Endothelial cell of umbilical vein (primary cell): ENCODE measurements around the gene NEU3. TPM values are rescaled to one million over a fixed set of nuclear protein-coding genes. Genes with fewer than 3 reads are reported as not detected.
"Not testable (repeated sequence)": the region's sequence is repeated elsewhere in the genome, so short reads cannot be mapped to it uniquely, and the experiment has no call there.

Source experiments
- BruUV-seq: library from RNA; stranded (reverse); fragments of 400-500 nt; replicated peaks from 2 replicates; lab custom pipeline; 2021; lab: Mats Ljungman, UMichigan
- CTCF ChIA-PET: fragments of 300-600, 350-600 bp; sonication (Branson Sonifier 250); formaldehyde crosslinking; loops from one replicate; lab custom pipeline; 2021; ENCODE audit warnings: antibody characterized with exemption, inconsistent platforms; lab: Charles Lee
- POLR2A ChIA-PET: fragments of 300-600, 350-600 bp; sonication (Branson Sonifier 250); formaldehyde crosslinking; loops from one replicate; lab custom pipeline; 2021; ENCODE audit warnings: antibody characterized with exemption, inconsistent platforms; lab: Charles Lee
- DNase-seq: peaks from one replicate; pipeline ENCODE4 v3.0.0-alpha.2; 2011; ENCODE audit warnings: low read depth, low spot score
- FAIRE-seq: peaks from 2 replicates; lab custom pipeline; 2011; peaks lifted over from hg19 to GRCh38; lab: Jason Lieb, UNC
- H2AFZ ChIP-seq: 2 replicates; pipeline ENCODE4 v1.6.0; 2012; ENCODE audit warnings: low read depth, low read length, control low read depth, inconsistent platforms
- H3K27ac ChIP-seq: 2 replicates; pipeline ENCODE4 v1.5.1; 2011; ENCODE audit warnings: low read depth, mild to moderate bottlenecking, control low read depth, low read length, moderate library complexity; ENCODE audit not compliant: insufficient read depth
- H3K27me3 ChIP-seq, 2 experiments: 2 replicates each; pipeline versions ENCODE4 v1.6.0 to v1.6.1; 2011; ENCODE audit warnings: low read length in 2 of 2, mixed read lengths in 1 of 2; ENCODE audit not compliant: control insufficient read depth in 2 of 2, insufficient read depth in 2 of 2
- H3K36me3 ChIP-seq, 2 experiments: 2 replicates in 1 of 2; 3 replicates in 1 of 2; pipeline ENCODE4 v1.5.1; 2011; ENCODE audit warnings: low read length in 2 of 2, mild to moderate bottlenecking in 1 of 2, moderate library complexity in 1 of 2; ENCODE audit not compliant: control insufficient read depth in 2 of 2, insufficient read depth in 2 of 2; ENCODE audit errors: extremely low read depth in 1 of 2
- H3K4me1 ChIP-seq: 3 replicates; pipeline ENCODE4 v1.5.1; 2011; ENCODE audit warnings: mild to moderate bottlenecking, low read length; ENCODE audit not compliant: control insufficient read depth, insufficient read depth; ENCODE audit errors: extremely low read depth
- H3K4me2 ChIP-seq: 2 replicates; pipeline ENCODE4 v1.6.1; 2011; ENCODE audit warnings: low read length, control low read depth, mixed read lengths; ENCODE audit not compliant: insufficient read depth
- H3K4me3 ChIP-seq, 3 experiments: fragments of 200-600 bp in 1 of 3; sonication (generic), shearing (Covaris generic) in 1 of 3; replicated peaks in 1 of 3; 2 replicates each; pipeline ENCODE4 v1.5.1; 2011 to 2016; ENCODE audit warnings: control low read depth in 3 of 3, low read length in 3 of 3, mild to moderate bottlenecking in 2 of 3, inconsistent platforms in 1 of 3, low read depth in 1 of 3, moderate library complexity in 1 of 3; ENCODE audit not compliant: insufficient read depth in 1 of 3
- H3K79me2 ChIP-seq: 2 replicates; pipeline ENCODE4 v1.6.0; 2012; ENCODE audit warnings: low read length, inconsistent platforms; ENCODE audit not compliant: control insufficient read depth, insufficient read depth
- H3K9ac ChIP-seq: replicated peaks from 2 replicates; pipeline ENCODE3; 2011; ENCODE audit warnings: low read length, control low read depth; ENCODE audit not compliant: insufficient read depth; ENCODE audit errors: extremely low read depth
- H3K9me1 ChIP-seq: replicated peaks from 3 replicates; pipeline ENCODE4 v1.6.0; 2011; ENCODE audit warnings: mild to moderate bottlenecking, low read length; ENCODE audit not compliant: control insufficient read depth, insufficient read depth; ENCODE audit errors: extremely low read depth
- H3K9me3 ChIP-seq: replicated peaks from 2 replicates; pipeline ENCODE4 v1.5.1; 2012; ENCODE audit warnings: low read length, inconsistent platforms; ENCODE audit not compliant: control insufficient read depth, insufficient read depth
- H4K20me1 ChIP-seq: replicated peaks from 2 replicates; pipeline ENCODE3; 2011; ENCODE audit warnings: mild to moderate bottlenecking, low read length; ENCODE audit not compliant: control insufficient read depth, insufficient read depth; ENCODE audit errors: extremely low read depth
- CTCF ChIP-seq, 2 donors: IDR thresholded peaks; 1 replicate in 1 of 2; 2 replicates in 1 of 2; pipeline ENCODE4 v1.5.1; 2011; ENCODE audit warnings: low read length in 2 of 2, mild to moderate bottlenecking in 2 of 2, moderate library complexity in 2 of 2, control low read depth in 1 of 2, inconsistent platforms in 1 of 2, low read depth in 1 of 2; ENCODE audit not compliant: insufficient read depth in 1 of 2; ENCODE audit errors: extremely low read depth in 1 of 2
- EZH2 ChIP-seq: IDR thresholded peaks from 2 replicates; pipeline ENCODE4 v1.6.1; 2012; ENCODE audit warnings: borderline replicate concordance, low read depth, mild to moderate bottlenecking, moderate library complexity, low read length, inconsistent platforms; ENCODE audit not compliant: severe bottlenecking
- GATA2 ChIP-seq: IDR thresholded peaks from 2 replicates; pipeline ENCODE4 v1.7.0; 2011; ENCODE audit warnings: low read depth, mild to moderate bottlenecking, moderate library complexity, mixed read lengths, low read length; ENCODE audit not compliant: insufficient read length, insufficient read depth
- JUN ChIP-seq: IDR thresholded peaks from 2 replicates; pipeline ENCODE4 v1.6.1; 2011; ENCODE audit warnings: borderline replicate concordance, low read depth; ENCODE audit not compliant: insufficient read length, insufficient read depth
- MAX ChIP-seq: IDR thresholded peaks from 2 replicates; pipeline ENCODE4 v1.6.1; 2011; ENCODE audit not compliant: insufficient read depth, insufficient read length
- MYC ChIP-seq: IDR thresholded peaks from one replicate; pipeline ENCODE4 v1.6.1; 2011; ENCODE audit warnings: mild to moderate bottlenecking, low read depth, low read length
- POLR2A ChIP-seq: IDR thresholded peaks from 2 replicates; pipeline ENCODE4 v1.6.1; 2012; ENCODE audit warnings: low read depth, mild to moderate bottlenecking, control low read depth, low read length
- POLR2AphosphoS5 ChIP-seq: IDR thresholded peaks from 2 replicates; pipeline ENCODE4 v1.6.1; 2012; ENCODE audit warnings: low read depth, mild to moderate bottlenecking, control low read depth, low read length, moderate library complexity; ENCODE audit not compliant: insufficient read depth
- dilution Hi-C: fragments of 300-500 bp; cut with MboI; formaldehyde crosslinking; loops from one replicate; pipeline ENCODE4 v1.15.0; 2019; ENCODE audit warnings: low sequenced_read_pairs; ENCODE audit not compliant: extremely low pct_ligation_motif_present
- intact Hi-C: fragments of 100-400 bp; cut with micrococcal nuclease; formaldehyde crosslinking; loops from one replicate; pipeline ENCODE4 v1.10.0; 2022
- polyA plus RNA-seq, 4 experiments: library from polyadenylated mRNA; depleted of rRNA in 3 of 4; stranded (reverse) in 3 of 4; unstranded in 1 of 4; fragments of >200 nt; gene quantifications; 2 replicates each; pipeline versions ENCODE4 v1.2.1 to v1.2.3, GENCODE V29; 2011 to 2012; ENCODE audit warnings: missing spikeins in 1 of 4
- total RNA-seq: library from RNA; stranded (reverse); gene quantifications from 2 replicates; pipeline ENCODE4 v1.2.3, GENCODE V29; 2021

The NEU3 gene
- total and polyA plus RNA-seq, 2 donors (not counting 3 experiments of a cell fraction or from before 2014, with no cell fraction given) = 5.9 to 7.0 TPM

GRCh38 chr11:74957937-74958629 is 30.6 kb upstream of the NEU3 start:
- H3K36me3 ChIP-seq = peaks cover 0 to 10% of the 10 kb centered on the region in 2 experiments
- H4K20me1 ChIP-seq = peaks cover 15% of the 10 kb centered on the region
- H3K9me3 ChIP-seq = no peaks in the 10 kb centered on the region
- dilution Hi-C loops (no loop called here), intact Hi-C loops (no loop called here)
- POLR2A ChIA-PET = no interaction called here
- peaks cover 11% of the 10 kb centered on the region for H3K4me1 ChIP-seq
- TF ChIP-seq POLR2A (no peak), CTCF (IDR thresholded peaks at IDR 0.05; ENCODE audit: extremely low read depth in 1 of 2, insufficient read depth in 1 of 2, low read depth in 1 of 2, low read length in 2 of 2) (no peak), MAX (no peak), POLR2AphosphoS5 (no peak), EZH2 (no peak), JUN (no peak), MYC (no peak), GATA2 (no peak)
- BruUV-seq = no TSS peak
- H2AFZ ChIP-seq = no peak overlapping the region
- no peak overlapping the region for H3K27ac ChIP-seq
- no peaks in the 10 kb centered on the region for H3K27me3 ChIP-seq
- FAIRE-seq (no peak), DNase-seq (no peak)
- no peak overlapping the region for H3K9ac ChIP-seq
- H3K9me1 ChIP-seq = no peaks in the 10 kb centered on the region
- H3K79me2 ChIP-seq = peaks cover 99% of the 10 kb centered on the region
- no peak overlapping the region for H3K4me2 ChIP-seq
- H3K4me3 ChIP-seq = no peak overlapping the region
- CTCF ChIA-PET = interaction anchor here (0.7 kb wide), 1 partner anchor 65 kb away, joined by 3 read pairs; no protein-coding TSS in a partner anchor

- BruUV-seq, H3K9me3 ChIP-seq, H2AFZ ChIP-seq, dilution Hi-C loops, intact Hi-C loops, FAIRE-seq, H3K9me1 ChIP-seq, H3K36me3 ChIP-seq, H3K4me3 ChIP-seq, H3K27me3 ChIP-seq, H4K20me1 ChIP-seq, DNase-seq: not testable (repeated sequence)
- Histone ChIP-seq H3K4me2 (peak overlapping the region; percentile 70), H3K4me1 (peaks cover 11% of the 10 kb centered on the region), H3K79me2 (peaks cover 96% of the 10 kb centered on the region), H3K27ac (peak overlapping the region; percentile 36), H3K9ac (peak overlapping the region; percentile 0)
- CTCF ChIA-PET = interaction anchor here (1.0 to 3.5 kb wide), 12 partner anchors 12 to 284 kb away, joined by 3 to 17 read pairs (median 4); partner anchors contain the start of gene NEU3
- POLR2A ChIA-PET = interaction anchor here (0.8 to 1.5 kb wide), 2 partner anchors 12 to 28 kb away, joined by 3 to 4 read pairs; partner anchors contain the start of genes NEU3, SPCS2 and XRRA1
Measured at GRCh38 chr11:74960128-74960527, 28.6 kb upstream of the NEU3 start.
